ENCODE data around the gene SSMEM1.
A peak's percentile ranks its signal among the peaks of the same experiment; 100 is the strongest.
"Not testable (repeated sequence)": the region's sequence is repeated elsewhere in the genome, so short reads cannot be mapped to it uniquely, and the experiment has no call there.

SSMEM1 gene

GRCh38 chr7:130207642-130208041 is at the start of gene SSMEM1:
Gene SSMEM1, plus strand, starts transcription at chr7:130207860. Its CDS starts 51 bp downstream, at chr7:130207911.
- DNase-seq, result no peak

GRCh38 chr7:130160023-130160422 is 47.6 kb upstream of the SSMEM1 start:
- no peak for DNase-seq

GRCh38 chr7:130160455-130160854 is 47.2 kb upstream of the SSMEM1 start:
- no peak for DNase-seq

- DNase-seq, result no peak
Measured at GRCh38 chr7:130162196-130162595, 45.5 kb upstream of the SSMEM1 start.

GRCh38 chr7:130174237-130174959 is 33.3 kb upstream of the SSMEM1 start:
- DNase-seq, result no peak

- no peak for DNase-seq
Measured at GRCh38 chr7:130178251-130178650, 29.4 kb upstream of the SSMEM1 start.

GRCh38 chr7:130179631-130180030 is 28.0 kb upstream of the SSMEM1 start:
- DNase-seq, result no peak

- no peak for DNase-seq
Measured at GRCh38 chr7:130180571-130181262, 26.9 kb upstream of the SSMEM1 start.

- no peak for DNase-seq
Measured at GRCh38 chr7:130181263-130181605, 26.4 kb upstream of the SSMEM1 start.

GRCh38 chr7:130182990-130183389 is 24.7 kb upstream of the SSMEM1 start:
- DNase-seq, result no peak

GRCh38 chr7:130184349-130184748 is 23.3 kb upstream of the SSMEM1 start:
- DNase-seq, result not testable (repeated sequence)

GRCh38 chr7:130187360-130187759 is 20.3 kb upstream of the SSMEM1 start:
- no peak for DNase-seq

GRCh38 chr7:130189343-130189742 is 18.3 kb upstream of the SSMEM1 start:
- DNase-seq, result no peak

- DNase-seq, result no peak
Measured at GRCh38 chr7:130191791-130192190, 15.9 kb upstream of the SSMEM1 start.

- DNase-seq, result no peak
Measured at GRCh38 chr7:130195396-130195795, 12.3 kb upstream of the SSMEM1 start.

- no peak for DNase-seq
Measured at GRCh38 chr7:130196476-130196875, 11.2 kb upstream of the SSMEM1 start.

GRCh38 chr7:130197094-130197493 is 10.6 kb upstream of the SSMEM1 start:
- DNase-seq, result no peak

GRCh38 chr7:130201796-130202195 is 5.9 kb upstream of the SSMEM1 start:
- DNase-seq, result no peak

- peak; percentile 97 for DNase-seq
Measured at GRCh38 chr7:130205084-130205947, 2.3 kb upstream of the SSMEM1 start, which contains the start of gene TMEM209. Gene TMEM209, minus strand, starts transcription at chr7:130205406. Its CDS starts 31 bp downstream, at chr7:130205375.

GRCh38 chr7:130207033-130207432 is 627 bp upstream of the SSMEM1 start:
- no peak for DNase-seq

- DNase-seq, result no peak
Measured at GRCh38 chr7:130208516-130208915, 856 bp downstream of the SSMEM1 start.

GRCh38 chr7:130210181-130210935 is 2.7 kb downstream of the SSMEM1 start:
- no peak for DNase-seq

GRCh38 chr7:130213828-130214227 is 6.2 kb downstream of the SSMEM1 start:
- DNase-seq, result no peak
